K562 (cell line): Measurements from ENCODE around the gene UBE2E1. TPM values are rescaled to one million over a fixed set of nuclear protein-coding genes. Genes with fewer than 3 reads are reported as not detected.
A peak's percentile ranks its signal among the peaks of the same experiment; 100 is the strongest.

ENCODE experiments used
- BRF2 ChIP-seq: IDR thresholded peaks from 3 replicates; pipeline ENCODE4 v1.6.1; 2011; ENCODE audit warnings: borderline replicate concordance, mild to moderate bottlenecking; ENCODE audit not compliant: insufficient read length, insufficient read depth
- CCNT2 ChIP-seq: IDR thresholded peaks from 2 replicates; pipeline ENCODE4 v1.6.1; 2011; ENCODE audit warnings: borderline replicate concordance, low read depth, mild to moderate bottlenecking, moderate library complexity, mixed read lengths, low read length; ENCODE audit not compliant: insufficient read length; ENCODE audit errors: extremely low read depth
- ETS1 ChIP-seq: conservative IDR thresholded peaks from 2 replicates; pipeline ENCODE4 v1.6.1; 2011; ENCODE audit warnings: low read depth, mild to moderate bottlenecking, low read length; ENCODE audit not compliant: control insufficient read depth
- KDM2B ChIP-seq: fragments of 250-450 bp; sonication (Bioruptor Pico); IDR thresholded peaks from 2 replicates; pipeline ENCODE4 v1.8.0; 2021; ENCODE audit warnings: mild to moderate bottlenecking, moderate library complexity
- KLF10 ChIP-seq: fragments of 250-450 bp; sonication (Bioruptor Pico); IDR thresholded peaks from 2 replicates; pipeline ENCODE4 v1.6.1; 2021; ENCODE audit warnings: matching md5 sums
- MLX ChIP-seq, 2 experiments: fragments of 450-650 bp in 1 of 2; sonication (generic) in 1 of 2; formaldehyde crosslinking; conservative IDR thresholded peaks; 2 replicates each; pipeline versions ENCODE4 v1.4.0 to v1.8.1; 2020 to 2022; ENCODE audit warnings: mild to moderate bottlenecking in 1 of 2, missing genetic modification reagents in 1 of 2
- NBN ChIP-seq: fragments of 450-650 bp; IDR thresholded peaks from 2 replicates; pipeline ENCODE4 v1.6.1; 2016; ENCODE audit warnings: low read depth, mild to moderate bottlenecking
- NKRF ChIP-seq: fragments of 450-650 bp; IDR thresholded peaks from 2 replicates; pipeline ENCODE4 v1.6.1; 2016; ENCODE audit warnings: borderline replicate concordance
- PREB ChIP-seq: sonication (generic); formaldehyde crosslinking; IDR thresholded peaks from 2 replicates; pipeline ENCODE4 v1.8.1; 2023; ENCODE audit warnings: mild to moderate bottlenecking, missing genetic modification reagents
- RNF2 ChIP-seq: sonication (generic); IDR thresholded peaks from 2 replicates; pipeline ENCODE4 v1.6.1; 2016
- SNAPC5 ChIP-seq: fragments of 250-450 bp; sonication (Bioruptor Pico); IDR thresholded peaks from 2 replicates; pipeline ENCODE4 v1.8.0; 2021; ENCODE audit warnings: moderate library complexity, mild to moderate bottlenecking, inconsistent platforms
- TGIF2 ChIP-seq: sonication (generic); formaldehyde crosslinking; IDR thresholded peaks from 2 replicates; pipeline ENCODE4 v1.8.1; 2022; ENCODE audit warnings: mild to moderate bottlenecking, missing genetic modification reagents, moderate library complexity
- TSC22D4 ChIP-seq: fragments of 450-650 bp; IDR thresholded peaks from 2 replicates; pipeline ENCODE4 v1.6.1; 2016; ENCODE audit warnings: missing genetic modification characterization, missing biosample characterization, control low read depth
- ZNF280A ChIP-seq: fragments of 450-650 bp; IDR thresholded peaks from 2 replicates; pipeline ENCODE4 v1.6.1; 2018; ENCODE audit warnings: mild to moderate bottlenecking, low read depth; ENCODE audit not compliant: partially characterized antibody
- ZNF518B ChIP-seq: fragments of 250-450 bp; sonication (Bioruptor Pico); IDR thresholded peaks from 2 replicates; pipeline ENCODE4 v1.5.0; 2021; ENCODE audit warnings: mild to moderate bottlenecking, moderate library complexity
- polyA plus RNA-seq, 8 experiments: library from polyadenylated mRNA; depleted of rRNA in 4 of 8; stranded (reverse) in 5 of 8; unstranded in 3 of 8; fragments of >200 nt; fragmentation: Nextera tagmentation in 2 of 8; fragmentation: Illumina TruSeq in 1 of 8; extraction: Ambion mirVana in 2 of 8; extraction: Trizol in 1 of 8; gene quantifications; 2 replicates each; pipeline versions ENCODE4 v1.2.1 to v1.2.3, GENCODE V29; 2011 to 2014; ENCODE audit warnings: inconsistent platforms in 1 of 8, missing spikeins in 1 of 8
- total RNA-seq, 7 experiments: library from RNA; depleted of rRNA in 6 of 7; stranded (reverse); fragments of >200 nt in 6 of 7; fragmentation: Illumina TruSeq in 2 of 7; extraction: Trizol in 2 of 7; gene quantifications; 2 replicates each; pipeline versions ENCODE4 v1.2.1 to v1.2.3, GENCODE V29; 2011 to 2021; ENCODE audit warnings: low replicate concordance in 1 of 7

UBE2E1 gene
- total and polyA plus RNA-seq, 9 of the 15 experiments (the other 6 are each of a cell fraction or from before 2014, with no cell fraction given) = 54.4 to 294 (median 165) TPM

GRCh38 chr3:23920151-23920655, 114.4 kb downstream of the UBE2E1 start (continued):
- TF ChIP-seq NKRF (no peak), NBN (no peak), SNAPC5 (CRISPR knock-in tag) (no peak), KDM2B (CRISPR knock-in tag) (no peak), TSC22D4 (tag) (no peak), MLX (CRISPR knock-in tag; conservative IDR thresholded peaks at IDR 0.05) (no peak), TGIF2 (CRISPR knock-in tag) (no peak), RNF2 (no peak; the same call in 1 of the 2 replicates), KLF10 (CRISPR knock-in tag) (no peak; the same call in 1 of the 2 replicates), BRF2 (no peak), ZNF518B (CRISPR knock-in tag) (no peak), PREB (CRISPR knock-in tag) (no peak), CCNT2 (peak; percentile 16), ZNF280A (no peak), ETS1 (no peak)
